CD4-positive, alpha-beta T cell treated with Interleukin-17A for 1 hour (primary cell): Measurements from ENCODE around the gene LRP1B.

Experiments
- DNase-seq: peaks from one replicate; pipeline ENCODE4 v3.0.0-alpha.2; 2020

LRP1B gene

DNA sequence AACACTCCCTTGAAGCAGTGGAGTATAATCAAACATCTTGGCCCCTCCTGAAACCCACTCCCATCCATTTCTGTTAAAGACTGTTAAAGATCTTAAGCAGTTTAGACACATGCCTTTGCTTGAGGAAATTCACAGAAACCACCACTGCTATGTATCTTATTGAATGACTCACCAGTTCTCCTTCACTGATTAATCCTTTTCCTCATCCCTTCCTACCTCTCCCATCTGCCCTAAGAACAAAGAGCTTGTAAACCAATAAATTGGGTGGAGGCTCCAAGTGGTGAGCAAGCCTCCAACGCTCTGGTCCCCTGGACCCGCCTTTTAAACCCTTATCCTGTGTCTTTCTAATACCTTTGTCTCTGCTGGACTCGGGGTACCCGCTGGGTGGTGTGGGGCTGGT lies 746.1 kb downstream of the LRP1B start:
- DNase-seq = no peak

DNA sequence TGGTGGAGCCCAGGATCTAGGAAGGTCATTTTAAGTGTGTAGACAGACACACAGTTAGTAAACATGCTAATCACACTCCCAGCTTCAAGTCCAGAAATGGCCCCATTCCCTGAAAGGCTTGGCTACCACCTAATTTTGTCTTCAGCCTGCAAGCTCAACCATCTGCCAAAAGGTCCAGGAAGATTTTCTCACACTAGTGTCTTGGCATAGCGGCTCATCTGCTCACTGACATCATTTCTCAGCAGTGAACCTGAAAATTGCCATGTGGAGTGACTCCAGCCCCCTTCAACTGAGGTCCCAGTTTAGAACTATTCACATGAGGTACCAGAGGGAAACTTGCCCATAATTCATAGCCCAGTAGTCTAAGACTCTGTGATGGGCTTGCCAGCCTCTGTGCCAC lies 748.9 kb downstream of the LRP1B start:
- no peak for DNase-seq

DNA sequence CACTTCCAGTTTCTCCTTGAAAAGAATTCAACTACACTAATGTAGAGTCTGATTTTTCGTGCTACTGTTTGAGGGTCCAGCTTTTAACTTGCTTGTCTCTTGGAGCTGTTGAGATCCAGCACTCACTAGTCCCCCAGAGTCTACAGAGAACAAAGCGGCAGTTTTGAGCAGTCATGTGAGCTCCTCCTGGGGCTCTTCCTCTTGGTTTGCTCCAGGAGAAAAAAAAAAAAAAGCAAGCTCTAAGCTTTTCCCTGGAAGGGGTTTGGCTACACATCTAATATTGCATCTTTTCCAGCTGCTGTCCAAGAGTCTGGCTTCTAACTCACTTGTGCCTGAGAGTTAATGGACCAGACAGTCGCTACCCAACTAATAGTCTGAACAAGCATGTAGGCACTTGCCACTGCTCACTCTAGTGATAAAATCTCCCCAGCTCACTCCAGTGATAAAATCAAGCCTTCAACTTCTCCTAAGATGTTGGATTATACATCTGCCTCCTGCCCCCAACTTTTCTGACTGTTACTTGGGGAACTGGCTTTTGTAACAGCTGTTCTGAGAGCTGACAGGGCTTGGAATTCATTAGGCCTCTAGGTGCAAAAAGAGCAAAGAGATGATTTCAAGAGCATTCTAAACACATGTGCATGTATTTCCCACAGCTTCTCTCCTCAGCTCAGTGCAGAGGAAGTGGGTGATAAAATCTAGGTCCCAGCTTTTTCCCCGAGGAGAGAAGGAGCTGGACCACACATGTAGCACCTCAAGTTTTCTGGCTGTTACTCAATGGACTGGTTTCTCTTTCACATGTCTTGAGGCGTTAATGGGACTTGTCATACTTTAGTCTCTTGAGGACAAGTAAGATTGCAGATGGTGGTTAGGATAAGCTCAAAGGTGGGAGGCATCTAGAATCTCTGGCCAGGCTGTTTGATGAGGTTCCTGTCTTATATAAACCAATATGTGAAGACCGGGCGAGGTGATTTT lies 750.5 kb downstream of the LRP1B start:
- DNase-seq = no peak

DNA sequence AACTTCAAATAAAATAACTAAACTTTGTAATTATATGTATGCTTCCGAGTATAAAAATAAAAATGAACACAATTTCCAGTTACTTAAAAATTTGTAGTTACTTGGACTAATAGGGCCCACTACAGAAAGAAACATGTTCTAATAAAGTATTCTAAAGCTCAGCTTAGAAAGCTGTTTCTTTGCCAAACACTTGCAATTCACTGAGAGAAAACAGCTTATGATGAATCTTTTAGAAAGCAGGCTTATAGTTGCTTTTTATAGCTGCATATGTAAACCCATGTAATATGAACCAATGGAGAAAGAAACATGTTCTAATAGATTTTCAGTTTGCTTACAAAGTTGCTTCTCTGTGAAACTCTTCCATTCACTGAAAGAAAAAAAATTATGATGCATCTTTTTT lies 766.0 kb downstream of the LRP1B start:
- no peak for DNase-seq

DNA sequence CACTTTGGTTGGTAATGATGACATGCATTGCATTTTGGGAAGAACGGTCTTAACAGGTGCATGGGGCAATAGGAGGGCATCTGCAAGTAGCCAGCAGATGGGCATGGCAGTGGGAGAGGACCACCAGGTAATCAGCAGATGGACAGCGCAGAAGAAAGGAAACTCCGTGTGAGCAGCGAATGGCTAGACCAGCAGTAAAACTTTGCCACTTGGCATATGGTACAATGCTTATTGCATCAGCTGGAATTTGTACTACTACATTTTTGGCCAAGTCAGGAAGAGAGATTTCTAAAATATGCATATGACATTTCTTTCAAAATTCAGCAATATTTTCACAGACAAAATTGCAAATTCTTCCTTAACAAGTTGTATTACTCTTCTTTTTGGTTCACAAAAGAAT lies 768.5 kb downstream of the LRP1B start:
- no peak for DNase-seq

DNA sequence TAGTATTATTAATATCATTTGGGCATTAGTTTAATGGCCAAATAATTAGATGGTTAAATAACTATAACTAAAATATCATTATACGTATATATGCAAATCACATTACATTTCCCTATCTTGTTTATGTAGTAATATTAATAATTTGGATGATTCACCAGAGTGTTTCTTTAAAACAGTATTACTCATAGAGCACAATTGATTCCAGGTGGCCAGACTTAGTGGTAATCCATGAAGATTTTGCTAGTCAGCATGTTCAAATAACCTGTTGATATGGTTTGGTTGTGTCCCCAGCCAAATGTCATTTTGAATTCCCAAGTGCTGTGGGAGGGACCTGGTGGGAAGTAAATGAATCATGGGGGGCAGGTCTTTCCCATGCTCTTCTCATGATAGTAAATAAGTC lies 782.3 kb downstream of the LRP1B start:
- DNase-seq = no peak

DNA sequence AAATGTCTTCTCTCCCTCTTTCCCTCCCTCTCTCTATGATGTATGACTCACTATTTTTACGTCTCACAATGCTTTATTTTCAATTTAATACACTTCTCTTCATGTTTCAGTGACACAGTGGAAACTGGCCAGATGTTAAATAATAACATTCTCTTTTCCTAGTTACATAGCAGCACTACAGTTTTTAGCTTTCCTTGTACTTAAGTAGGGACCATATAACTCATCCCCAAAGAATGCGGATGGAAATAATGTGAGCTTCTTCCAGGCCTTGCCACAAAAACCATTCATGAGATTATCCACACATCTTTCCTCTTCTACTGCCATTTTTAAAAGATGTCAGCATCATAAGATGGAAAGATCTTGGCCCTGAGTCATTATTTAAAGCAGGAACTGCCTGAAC lies 789.4 kb downstream of the LRP1B start:
- no peak for DNase-seq

DNA sequence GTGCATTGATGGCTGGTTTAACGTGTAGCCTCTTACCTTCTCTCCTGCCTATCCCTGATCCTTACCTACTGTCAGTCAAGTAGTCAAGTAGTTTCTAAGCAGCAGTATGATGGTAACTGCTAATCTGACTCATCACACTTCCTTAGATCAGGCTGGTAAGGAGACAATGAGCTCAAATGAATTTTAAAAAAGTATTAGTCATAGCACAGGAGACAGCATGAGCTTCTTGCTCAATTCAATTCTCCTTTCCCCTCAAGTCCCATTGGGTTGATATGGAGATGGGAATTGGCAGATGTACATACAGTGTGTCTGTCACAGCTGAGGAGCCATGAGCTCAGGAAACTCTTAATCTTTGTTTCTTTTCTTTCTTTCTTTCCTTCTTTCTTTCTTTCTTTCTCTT lies 799.7 kb downstream of the LRP1B start:
- DNase-seq = no peak

DNA sequence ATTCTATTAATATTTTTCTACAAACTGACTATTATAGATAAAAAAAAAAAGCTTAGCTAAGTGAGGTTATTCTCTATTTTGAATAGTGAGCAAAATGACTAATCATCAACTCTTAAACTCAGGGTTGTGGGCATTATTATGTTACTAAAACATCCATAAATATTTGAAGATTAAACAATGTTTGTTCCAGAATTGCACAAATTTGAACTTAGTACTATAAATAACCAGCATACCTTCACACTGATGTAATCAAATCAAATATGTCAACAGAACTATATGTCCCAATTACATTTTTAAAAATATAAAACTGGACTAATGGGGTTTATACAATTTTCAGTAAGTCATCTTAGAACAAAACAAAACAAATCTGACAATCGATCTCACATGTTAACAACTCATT lies 800.9 kb downstream of the LRP1B start:
- DNase-seq = no peak

DNA sequence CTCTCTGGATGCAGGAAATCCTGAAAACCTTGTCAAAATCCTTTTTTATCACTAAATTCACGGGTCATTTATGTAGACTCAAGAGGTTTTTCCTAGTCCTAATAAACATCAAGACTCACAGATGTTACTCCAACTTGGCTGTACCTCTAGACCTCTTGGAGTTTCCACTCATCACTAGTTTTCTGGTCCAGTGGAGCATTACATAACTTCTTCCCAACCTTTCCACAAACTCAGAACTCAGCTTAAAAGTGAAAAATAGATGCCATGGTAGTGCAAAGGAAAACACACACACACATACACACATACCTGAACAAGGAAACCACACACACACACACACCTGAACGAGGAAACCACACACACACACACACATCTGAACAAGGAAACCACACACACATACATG lies 807.2 kb downstream of the LRP1B start:
- no peak for DNase-seq

DNA sequence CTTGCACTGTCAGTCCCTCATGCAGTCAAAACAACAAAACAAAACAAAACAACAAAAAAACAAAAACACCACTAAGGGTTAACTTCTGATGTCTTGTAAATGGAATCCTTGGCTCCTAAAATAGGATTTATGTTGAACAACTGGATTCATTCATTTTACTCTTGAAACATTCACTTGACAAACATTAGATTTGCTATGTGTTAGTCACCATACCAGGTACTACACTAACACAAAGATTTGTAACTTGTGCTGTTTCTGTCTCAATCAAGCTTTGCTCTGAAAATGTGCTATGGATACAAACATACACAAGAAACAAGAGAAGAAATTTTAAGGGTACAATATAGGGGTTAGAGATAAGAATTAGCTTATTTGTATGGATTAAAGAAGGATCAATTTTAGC lies 812.8 kb downstream of the LRP1B start:
- DNase-seq = no peak

DNA sequence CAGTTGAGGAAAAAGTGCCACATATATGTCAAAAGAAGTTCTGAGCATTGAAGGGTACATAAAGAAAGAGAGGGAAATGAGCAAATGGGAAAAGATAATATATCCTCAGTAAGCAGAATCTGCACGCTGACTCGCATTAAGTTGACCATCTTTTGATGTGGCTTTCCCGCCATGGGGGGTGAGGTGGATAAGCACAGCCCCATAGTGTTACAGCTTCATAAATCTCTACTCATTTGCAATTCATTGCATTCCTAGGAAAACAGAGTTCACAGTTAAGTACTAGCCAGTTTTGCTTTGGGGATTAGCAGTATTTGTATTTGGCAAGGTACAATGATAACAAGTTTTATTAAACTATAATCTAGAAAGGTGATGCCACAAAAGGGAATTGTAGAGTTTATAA lies 814.2 kb downstream of the LRP1B start:
- no peak for DNase-seq

DNA sequence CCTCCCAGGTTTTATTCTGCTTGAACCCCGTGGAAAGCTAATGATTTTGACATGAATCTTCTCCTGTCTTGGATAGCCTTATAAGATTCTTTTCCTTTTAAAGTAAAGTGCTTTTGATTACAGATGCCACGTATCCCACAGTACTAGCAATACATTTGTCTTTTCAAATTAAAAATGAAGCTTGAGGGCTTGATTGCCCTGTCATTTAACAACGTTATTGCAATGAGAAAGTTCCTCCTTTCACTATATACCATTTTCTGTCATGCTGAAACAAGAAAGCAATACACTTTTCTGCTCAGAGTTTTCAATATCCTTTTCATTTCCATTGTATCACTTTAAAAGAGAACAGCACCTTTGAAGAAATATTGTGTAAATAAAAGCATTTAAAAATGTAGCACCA lies 814.7 kb downstream of the LRP1B start:
- DNase-seq = no peak

DNA sequence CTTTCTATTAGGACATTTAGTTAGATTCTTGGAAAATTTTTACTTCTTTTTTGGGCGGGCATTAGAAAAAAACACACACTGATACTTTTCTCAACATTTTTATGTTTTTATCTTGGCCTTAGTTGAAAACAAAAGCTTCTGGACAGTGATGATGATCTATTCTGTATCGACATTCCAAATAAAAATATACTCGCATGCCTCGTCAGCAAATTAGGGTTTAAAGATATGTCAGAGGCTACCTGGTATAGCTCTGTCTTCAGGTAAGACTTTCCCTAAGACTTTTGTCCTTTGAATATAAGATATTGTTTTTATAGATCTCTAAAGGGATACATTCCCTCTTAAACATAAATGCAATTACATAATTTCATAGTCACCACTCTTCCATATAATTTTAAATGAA lies 816.8 kb downstream of the LRP1B start:
- no peak for DNase-seq

DNA sequence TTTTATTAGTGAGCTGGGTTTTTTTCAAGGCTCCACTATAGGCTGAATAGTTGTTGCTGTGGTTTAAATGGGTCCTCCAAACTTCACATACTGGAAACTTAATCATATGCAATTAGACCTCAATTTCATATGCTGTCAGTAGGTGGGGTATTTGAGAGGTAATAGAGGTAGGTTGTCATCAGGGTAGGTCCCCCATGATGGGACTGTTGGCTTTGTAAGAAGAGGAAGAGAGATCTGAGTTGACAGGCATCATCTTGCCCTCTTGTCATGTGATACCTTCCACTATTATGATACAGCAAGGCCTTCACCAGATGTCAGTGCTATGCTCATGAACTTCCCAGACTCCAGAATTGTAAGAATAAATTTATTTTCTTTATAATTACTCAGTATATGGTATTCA lies 819.4 kb downstream of the LRP1B start:
- no peak for DNase-seq

DNA sequence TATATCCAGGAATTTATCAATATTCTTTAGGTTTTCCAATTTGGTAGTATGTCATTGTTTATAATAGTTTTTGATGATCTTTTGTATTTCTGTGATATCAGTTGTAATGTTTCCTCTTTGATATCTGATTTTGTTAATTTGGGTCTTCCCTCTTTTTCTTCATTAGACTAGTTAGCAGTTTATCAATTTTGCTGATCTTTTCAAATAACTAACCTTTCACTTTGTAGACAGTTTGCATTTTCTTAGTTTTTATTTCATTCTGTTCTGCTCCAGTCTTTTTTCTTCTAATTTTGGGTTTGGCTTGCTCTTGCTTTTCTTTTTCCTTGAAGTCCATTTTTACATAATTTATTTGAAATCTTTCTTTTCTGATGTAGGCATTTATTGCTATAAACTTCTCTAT lies 824.4 kb downstream of the LRP1B start:
- DNase-seq = no peak

DNA sequence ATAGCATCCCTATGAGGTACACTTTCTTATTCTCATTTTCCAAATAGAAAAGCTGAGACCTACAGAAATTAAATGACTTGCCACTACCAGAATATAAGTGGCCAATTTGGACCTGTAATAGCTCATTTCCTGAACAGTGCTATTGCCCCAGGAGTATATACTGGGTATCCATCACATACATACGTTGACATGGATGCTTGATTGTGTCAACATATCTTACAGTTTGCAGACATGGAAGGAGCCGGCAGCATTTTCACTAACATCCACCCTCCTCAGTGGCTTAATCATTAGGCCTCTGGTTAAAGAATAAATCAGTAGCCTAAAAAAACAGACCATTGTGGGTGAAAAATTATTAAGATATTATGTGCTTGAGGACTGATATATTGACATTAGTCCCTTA lies 829.3 kb downstream of the LRP1B start:
- DNase-seq = no peak

DNA sequence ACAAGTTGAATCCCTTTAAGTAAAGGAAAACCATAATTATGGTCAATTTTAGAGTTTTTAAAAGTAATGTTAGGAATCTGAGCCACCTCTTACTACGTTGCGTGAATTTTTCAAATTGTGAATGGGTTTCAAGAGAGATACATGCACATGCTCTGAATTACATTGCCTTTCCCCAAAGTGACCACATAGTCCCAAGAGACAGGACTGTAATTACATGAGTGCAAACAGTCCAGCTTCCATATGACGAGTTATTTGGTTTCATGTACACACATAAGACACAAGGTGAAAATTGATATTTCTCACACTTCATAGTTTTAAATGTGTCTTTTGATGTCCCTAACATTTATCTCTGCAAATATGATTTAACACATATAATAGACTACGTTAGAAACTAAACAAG lies 850.8 kb downstream of the LRP1B start:
- DNase-seq = no peak

DNA sequence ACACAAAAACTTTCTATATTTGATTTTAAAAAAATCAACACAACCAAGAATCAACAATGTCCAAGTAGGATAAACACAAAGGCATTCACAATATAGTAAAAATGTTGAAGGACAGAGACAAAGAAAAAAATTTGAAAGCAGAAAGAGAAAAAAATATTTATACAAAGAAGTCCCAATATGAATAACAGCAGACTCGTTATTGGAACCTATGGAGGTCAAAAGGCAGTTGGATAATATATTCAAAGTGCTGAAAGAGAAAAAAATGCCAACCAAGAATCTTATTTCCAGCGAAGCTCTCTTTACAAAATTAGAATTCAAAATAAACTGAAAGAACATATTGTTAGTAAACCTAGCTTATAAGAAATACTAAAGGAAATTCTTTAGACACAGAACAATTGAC lies 859.5 kb downstream of the LRP1B start:
- no peak for DNase-seq

DNA sequence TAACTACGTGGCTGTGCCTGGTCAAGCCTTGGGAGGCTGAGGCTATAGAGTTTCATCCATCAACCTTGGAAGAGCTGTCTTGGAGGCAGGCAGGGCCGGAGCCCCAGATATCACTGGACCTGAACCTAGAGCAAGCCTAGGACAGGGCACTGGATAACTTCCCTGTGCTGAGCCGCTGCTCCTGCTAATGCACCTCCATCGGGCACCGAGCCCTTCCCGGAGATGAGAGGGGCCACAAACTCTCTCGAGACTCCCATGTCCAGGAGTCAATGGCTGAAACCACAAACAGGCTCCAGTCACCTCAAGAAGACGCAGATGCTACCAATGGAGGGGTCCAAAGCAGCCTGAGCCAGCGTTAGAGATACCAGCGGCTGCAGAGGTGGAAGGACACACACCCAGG lies 866.0 kb downstream of the LRP1B start:
- no peak for DNase-seq

DNA sequence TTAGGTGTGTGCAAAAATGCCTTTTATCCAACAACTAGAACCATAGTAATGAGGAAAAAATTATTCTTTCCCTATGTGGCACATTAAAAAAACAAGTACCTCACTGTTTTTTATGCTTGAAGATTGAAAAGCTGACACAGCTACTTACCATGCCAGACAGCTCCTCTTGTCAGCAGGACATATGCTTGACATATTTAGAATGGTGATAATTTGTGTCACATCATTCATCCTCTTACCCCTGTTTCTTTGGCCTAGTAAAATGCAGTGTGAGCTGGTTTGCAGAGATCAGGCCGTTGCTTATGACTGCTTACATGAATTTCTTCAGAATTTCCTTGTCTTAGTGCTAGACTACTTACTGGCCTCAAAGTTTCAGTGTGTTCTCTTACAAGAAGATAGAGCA lies 869.9 kb downstream of the LRP1B start:
- no peak for DNase-seq

DNA sequence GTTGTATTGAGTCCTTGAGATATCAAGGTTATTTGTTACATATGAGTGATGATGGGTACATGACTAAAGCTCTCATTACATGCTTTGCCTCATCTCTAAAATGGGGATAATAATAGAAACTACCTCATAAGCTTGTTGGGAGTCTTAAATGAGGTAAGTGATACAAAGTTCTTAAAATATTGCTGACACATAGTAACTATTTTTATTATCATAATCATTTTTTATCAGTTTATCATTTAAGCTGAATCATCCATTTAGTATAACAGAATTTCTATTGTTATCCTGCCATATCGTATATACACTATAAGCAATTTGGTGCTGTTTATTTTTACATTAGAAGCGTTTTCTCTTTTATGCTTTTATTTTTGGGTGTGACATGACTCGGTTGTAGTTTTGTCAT lies 871.1 kb downstream of the LRP1B start:
- DNase-seq = no peak

DNA sequence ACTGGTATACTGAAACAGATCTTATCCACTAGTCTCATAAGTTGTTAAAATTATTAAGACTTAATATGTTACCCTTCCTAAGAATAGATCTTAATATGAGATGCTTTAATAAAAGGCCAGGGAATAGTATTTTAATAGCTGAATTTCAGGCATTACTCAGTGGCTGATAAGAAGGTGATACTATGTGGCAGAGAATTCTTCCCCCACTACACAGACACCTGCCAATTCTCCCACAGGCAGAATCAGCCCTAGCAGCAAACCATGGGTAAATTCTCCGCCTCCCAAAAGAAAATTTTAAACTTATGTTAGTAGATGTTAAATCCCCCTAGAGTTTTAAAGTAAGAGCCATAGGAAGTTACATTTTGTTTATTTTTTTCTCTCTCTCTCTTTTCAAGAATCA lies 888.8 kb downstream of the LRP1B start:
- DNase-seq = no peak

DNA sequence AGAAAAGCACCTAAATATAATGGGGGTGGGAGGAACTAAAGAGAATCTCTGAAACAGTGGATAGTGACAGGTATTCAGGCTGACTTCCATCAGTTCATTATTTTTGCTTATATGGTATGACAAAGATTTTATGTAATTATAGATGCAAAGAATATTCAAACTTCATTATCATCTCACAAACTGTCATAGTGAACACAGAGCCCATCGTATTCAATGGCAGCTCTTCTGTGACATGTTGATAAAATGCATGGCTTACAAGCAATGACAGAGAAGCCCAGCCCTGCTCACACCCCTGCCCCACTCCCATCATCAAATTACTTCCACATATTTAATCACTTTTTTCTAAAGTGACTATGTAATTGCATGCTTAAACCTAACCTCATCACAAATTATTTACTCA lies 904.3 kb downstream of the LRP1B start:
- DNase-seq = no peak

DNA sequence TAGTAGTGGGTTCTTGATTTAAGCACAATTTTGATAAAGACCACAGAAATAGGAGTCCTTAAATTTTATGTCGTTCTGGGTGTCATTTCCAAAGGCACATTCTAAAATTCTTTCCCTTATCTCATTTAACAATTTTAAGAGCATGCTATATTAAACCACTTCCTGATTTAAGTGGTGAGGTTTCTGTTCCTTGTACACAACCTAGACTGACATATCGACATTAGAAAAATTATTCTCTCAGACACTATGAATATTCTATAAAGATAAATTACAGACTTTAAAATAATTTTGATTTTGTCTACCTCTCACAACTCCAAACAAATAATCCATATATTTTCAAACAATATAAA lies 923.8 kb downstream of the LRP1B start:
- no peak for DNase-seq
